HG03095 (cell line): ENCODE data around the gene ARHGAP6.
"Not testable (repeated sequence)": the region's sequence is repeated elsewhere in the genome, so short reads cannot be mapped to it uniquely, and the experiment has no call there.

ENCODE experiments used
- ATAC-seq: cut with Tn5 transposase; IDR thresholded peaks from one replicate; pipeline ENCODE4 v1.9.1; 2021; ENCODE audit warnings: moderate library complexity; ENCODE audit not compliant: unreplicated experiment

Gene ARHGAP6

DNA sequence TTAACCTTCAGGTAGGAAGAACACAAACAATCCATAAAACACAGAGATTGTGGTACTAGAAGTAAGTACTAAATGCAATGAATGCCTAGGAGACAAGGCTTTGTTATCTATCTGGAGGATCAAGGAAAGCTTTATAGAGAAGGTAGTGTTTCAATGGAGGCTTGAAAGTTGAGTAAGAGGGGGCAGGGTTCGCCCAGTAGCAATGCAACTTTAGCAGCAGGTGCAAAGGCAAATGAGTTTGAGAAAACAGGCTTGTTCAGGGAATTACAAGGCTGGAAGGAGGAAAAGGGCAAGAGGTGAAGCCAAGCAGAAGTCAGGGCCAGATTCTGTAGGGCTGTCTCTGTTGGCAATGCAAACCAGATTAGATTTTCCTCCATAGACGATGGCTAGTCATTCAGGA is 408.0 kb downstream of the ARHGAP6 start:
- no peak for ATAC-seq

DNA sequence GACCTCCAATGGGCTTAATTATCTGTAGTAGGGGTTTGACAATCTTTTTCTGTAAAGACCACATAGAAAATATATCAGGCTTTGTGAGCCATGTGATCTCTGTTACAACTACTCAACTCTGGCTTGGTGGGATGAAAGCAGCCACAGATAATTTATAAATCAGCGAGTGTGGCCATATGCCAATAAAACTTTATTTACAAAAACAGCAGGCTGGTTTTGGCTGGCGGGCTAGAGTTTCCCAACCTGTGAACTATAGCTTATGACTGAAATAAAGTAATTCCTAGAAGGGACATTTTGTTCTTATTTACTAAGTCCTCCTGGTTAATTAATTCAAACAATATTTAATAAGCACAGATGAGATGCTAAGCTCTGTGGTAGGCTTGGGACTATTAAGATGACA is 408.4 kb downstream of the ARHGAP6 start:
- no peak for ATAC-seq

DNA sequence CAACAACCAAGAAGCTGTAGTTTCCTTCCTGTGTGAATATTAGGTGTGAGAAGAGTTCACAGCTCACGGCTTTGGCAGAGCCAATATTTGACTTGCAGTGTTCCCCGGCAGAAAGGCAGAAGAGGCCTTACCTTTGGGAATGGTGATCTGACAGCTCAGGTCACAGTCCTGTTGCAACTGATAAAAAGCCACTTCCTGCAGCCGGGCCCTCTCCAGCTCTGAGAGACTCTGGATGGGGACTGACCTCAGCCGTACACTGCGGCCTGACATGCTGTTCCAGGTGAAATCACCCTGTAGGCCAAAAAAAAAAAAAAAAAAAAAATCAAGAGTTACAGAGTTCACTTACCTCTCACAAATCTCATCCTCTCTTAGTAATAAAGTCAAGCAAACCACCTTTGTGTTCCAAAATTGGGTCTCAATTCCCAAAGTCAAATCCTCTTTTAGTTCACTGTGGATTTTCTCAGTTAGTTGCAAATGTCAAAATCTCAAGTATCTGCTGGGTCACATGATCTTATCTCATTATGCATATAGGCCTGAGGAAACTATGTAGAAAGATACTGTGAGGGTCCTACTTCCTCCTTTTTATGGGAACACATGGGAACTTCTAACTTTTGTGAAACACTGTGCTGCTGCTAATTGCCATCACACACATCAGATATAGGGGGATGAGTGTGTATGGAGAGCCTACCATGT is 411.2 kb downstream of the ARHGAP6 start:
- no peak for ATAC-seq

DNA sequence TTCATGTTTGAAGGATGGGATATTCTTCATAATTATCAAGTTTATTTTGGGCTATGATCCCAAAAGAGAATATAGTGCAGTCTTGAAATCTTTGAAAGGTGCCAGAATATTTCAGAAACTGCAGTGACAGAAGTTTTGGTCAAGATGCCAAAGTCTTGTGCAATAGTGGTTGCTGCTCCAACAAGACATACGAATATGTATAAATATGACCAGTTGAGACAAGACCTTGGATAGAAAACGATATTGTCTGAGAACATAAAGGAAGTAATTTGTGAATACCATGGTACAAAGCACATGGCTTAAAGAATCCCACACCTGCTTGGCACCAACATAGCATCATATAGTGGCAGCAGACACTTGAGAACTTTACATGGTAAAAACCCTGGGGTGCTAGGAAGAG is 421.1 kb downstream of the ARHGAP6 start:
- ATAC-seq = no peak

DNA sequence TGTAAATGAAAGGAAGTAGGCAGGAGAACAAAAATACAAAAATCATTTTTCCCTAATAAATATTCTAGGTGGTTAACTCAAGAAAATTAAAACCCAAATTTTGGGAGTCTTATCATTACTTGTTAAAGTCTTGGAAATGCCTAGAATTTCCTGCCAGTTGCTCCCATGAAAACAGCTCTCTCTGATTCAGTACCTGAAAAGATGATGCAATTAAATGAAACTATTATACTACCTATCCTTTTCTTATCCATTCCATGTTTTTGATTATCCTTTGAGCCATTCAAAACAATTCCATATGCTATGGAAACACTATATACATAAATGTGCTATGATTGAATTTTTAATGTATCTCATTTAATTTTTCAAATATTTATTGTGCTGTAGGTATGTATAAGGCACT is 423.0 kb downstream of the ARHGAP6 start:
- ATAC-seq = no peak

DNA sequence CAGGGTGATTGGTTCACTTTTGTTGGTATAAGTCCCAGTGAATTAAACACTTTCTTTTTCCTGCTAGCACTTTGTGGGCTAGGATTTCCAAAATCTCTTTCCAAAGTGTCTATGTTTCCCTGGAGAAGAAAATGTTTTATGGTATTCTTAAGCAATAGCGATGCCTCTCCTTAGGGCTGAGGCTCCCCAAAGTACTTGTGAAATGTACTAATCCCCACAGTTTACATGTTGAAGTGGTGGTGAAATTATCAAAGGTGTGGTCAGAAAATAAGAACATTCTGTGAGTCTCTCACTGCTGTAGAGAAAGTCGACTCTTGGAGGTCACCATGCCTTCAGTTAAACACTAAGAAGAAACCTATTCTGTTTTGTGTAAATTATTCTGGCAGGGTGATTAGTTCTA is 424.0 kb downstream of the ARHGAP6 start:
- ATAC-seq = no peak

DNA sequence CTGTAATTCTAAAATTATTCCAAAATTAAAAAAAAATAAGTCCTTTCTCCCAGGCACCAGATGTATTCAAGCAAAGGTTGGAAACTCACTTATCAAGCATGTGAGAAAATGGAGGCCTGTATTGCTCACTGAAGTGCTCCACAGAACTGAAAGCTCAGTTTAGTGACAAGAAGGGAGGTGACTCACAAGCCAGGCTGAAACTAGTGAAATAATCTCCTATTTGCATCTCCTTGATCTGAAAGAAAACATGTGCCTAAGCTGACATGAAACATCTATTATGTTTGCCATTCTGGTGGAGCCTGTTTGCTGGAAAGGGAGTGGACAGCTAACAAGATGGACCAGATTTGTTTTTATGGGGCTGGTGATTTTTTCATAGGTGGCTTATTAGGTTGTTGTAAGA is 426.5 kb downstream of the ARHGAP6 start:
- ATAC-seq = peak; percentile 76

DNA sequence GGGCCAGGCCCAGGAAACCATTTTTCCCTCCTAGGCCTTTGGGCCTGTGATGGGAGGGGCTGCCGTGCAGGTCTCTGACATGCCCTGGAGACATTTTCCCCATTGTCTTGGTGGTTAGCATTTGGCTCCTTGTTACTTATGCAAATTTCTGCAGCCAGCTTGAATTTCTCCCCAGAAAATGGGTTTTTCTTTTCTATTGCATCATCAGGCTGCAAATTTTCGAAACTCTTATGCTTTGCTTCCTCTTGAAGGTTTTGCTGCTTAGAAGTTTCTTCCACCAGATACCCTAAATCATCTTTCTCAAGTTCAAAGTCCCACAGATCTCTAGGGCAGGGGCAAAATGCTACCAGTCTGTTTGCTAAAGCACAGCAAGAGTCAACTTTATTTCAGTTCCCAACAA is 430.3 kb downstream of the ARHGAP6 start:
- not testable (repeated sequence) for ATAC-seq

DNA sequence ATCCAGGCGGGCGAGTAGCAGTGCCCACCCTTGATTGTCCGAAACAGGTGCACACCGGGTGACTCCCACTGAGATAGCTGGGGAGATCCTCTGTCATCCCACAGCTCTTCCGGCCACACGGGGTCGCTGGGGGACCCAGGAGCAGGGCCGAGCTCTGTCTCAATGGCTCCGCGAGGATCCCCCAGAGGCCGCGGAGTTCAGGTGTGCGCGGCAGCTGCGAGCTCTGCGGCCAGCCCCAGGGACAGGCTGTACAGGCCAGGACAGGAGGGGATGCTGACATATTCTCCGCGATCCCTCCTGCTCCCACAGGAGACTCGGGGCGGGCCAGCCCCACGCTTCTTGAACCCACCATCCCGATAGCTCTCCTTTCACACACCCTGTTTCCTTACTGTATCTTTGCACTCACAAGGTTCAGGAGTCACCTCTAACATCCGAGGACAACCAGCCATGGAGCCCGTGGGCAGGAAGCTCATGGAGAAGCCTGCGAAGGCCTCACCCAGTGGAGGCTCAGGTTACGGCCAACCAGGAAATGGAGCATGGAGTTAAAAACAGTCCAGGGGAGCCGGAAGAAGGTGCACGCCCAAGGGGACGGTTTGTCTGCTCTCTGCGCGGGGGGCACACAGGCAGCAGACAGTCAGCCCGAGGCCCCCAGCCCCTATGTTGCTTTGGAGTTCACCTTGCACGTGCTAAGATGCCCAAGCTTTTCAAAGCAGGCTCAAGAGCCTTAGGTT is 450.4 kb downstream of the ARHGAP6 start:
- ATAC-seq = no peak

DNA sequence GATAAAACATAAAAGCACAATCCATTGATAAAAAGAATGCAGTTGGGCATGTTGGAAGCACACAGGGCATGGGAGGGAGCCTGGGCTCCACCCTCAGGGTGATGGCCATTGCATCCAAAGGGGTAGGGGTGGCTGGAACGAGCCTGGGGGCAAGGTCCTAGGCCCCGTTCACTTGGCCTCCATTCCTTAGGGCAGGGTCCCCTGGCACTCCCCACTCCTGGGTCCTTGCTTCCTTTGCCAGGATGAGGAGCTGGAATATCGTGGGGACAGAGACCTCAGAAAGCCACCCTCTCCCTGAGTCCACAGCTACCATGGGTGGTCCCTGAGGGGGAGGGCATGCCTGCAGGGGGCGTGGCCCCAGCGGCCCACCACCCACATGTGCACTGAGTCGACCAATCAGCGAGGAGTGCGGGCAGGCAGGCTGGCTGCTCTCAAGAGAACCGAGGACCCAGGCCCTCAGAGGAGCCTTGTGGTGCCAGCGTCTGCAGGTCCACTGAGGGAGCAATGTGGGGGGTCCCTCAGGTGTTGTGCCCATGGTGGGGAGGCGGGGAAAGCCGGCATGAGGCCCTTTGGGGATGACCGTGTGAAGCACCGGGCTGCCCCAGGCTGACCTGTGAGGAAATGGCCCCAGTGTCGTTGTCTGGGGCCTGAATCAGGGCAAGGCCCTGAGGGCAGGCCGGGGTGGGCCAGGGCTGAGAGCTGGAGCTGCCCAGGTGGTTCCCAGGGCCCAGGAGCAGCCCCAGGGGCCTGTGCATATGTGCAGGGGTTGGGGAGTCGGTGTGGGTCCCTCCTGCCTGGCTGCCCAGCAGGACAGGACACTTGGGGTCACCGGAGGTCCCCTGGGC is 451.2 kb downstream of the ARHGAP6 start:
- no peak for ATAC-seq

DNA sequence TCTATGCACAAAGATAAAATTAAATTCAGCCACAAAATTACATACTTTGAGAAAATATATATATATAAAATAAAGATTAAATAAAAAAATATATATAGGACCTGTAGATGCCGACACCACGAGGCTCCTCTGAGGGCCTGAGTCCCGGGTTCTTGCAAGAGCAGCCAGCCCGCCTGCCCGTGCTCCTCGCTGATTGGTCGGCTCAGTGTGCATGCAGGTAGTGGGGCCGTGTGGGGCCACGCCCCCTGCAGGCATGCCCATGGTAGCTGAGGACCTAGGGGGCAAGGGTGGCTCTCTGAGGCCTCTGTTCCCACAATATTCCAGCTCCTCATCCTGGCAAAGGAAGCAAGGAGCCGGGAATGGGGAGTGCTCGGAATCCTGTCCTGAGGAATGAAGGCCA is 453.0 kb downstream of the ARHGAP6 start:
- no peak for ATAC-seq

DNA sequence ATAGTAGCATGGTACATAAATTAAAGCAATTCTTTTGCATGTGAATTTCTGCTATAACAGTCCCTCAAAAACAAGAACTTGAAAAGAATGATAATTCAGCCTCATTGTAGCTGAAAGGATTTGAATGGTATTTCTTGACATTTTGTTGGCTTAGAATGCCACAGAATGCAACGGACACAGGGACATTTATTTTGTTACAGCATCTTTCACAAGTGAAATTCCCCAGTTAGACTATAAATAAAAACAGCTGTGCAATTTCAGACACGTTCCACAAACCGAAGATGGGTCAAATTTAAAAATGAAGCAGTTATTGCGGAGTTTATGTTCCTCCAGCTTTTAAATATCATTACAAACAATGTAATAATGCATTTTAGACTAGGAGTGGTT is 455.3 kb downstream of the ARHGAP6 start:
- no peak for ATAC-seq

DNA sequence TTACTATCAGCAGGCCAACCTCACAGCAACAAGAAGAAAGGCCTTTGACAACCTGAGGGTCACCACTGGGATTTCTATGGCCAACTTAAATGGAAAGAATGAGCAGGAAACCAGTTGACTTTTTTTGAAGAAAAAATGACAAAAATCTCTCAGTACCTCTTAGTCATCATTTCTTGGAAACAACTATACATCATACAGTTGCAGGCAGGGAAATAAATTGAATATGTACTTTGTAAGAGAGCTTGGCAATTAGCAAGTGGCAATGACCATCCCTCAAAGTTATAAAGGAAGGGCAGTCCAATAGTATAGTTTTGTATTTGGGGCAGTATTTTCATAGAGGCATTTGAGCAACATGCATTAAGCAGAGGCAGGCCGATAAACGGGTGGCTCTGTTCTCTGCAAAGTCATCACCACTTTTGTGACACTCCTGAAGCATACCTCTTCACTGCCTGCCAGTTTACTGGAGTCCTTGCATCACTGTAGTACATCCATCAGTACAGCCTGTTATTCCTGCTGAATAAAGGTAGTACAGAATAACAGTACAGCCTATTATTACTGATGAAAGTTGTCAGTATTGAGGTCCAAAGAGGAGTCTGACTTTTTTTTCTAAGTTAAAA is 455.8 kb downstream of the ARHGAP6 start:
- no peak for ATAC-seq

DNA sequence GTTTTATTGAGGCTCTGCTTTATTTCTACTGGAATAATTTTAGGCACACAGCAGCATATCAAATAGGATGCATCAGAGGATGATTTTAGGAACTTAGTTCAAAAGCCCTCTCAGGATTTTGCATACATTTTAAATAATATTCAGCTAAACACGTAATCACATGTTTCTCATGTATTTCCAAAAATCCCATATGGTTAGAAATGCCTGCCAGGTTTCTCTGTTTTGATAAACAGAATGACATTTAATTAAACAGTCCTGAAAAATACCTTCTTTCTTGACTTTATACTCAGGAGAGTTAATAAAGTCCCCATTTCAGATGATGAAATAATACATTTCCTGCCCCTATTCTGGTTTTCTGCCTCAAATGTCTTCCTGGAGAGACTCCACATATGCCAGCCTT is 459.0 kb downstream of the ARHGAP6 start:
- ATAC-seq = no peak

DNA sequence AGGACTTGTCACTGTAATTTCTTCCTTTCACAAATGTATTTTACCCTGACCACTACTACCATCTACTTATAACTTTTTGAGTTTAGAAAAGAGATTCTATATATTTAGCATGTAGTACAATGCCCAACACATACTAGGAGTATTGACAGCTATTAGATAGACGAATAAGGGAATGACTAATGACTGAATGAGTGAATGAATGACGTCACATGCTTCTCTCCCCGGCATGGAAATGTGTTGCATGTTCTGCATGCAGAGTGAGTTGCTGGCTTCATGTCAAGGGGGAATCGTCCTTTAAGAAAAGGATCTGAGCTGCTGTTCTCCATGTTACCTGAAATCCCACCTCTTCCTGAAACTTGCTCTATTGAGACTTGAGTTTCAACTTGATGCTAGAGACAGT is 459.9 kb downstream of the ARHGAP6 start:
- ATAC-seq = no peak

DNA sequence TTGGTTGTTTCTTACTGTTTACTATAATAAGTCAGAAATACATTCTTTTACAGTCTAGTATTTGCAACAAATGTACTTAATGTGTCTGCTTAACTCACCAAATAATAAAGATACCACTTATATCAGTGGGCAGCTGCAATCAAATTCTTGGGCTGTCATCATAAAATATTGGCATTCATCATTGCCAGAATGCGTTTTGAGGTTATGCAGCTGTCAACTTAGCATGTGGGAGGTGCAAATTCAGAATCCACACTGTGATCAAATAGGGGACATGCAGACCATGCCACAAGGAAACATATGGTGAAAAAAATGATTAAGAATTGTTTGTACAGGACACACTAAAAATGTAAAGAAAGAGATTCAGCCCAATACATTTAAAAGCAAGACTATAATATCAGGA is 468.0 kb downstream of the ARHGAP6 start:
- no peak for ATAC-seq

DNA sequence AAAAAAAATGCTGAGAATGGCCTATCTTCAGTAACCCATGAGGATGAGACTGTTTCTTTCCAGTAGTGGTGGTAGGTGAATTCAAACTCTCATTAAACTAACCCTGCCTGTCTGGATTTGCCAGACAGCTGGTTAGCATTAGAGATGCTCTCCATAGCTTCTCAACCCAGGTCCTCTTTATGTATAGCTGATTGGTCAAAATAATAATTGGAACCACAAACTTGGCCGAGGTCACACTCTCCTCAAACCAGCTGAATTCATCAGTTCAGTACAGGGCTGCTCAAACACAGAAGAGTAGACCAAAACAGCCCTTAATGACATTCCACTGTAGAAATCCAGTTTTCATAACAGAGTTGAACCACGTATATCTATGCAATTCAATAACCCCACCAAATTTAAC is 469.2 kb downstream of the ARHGAP6 start:
- no peak for ATAC-seq

DNA sequence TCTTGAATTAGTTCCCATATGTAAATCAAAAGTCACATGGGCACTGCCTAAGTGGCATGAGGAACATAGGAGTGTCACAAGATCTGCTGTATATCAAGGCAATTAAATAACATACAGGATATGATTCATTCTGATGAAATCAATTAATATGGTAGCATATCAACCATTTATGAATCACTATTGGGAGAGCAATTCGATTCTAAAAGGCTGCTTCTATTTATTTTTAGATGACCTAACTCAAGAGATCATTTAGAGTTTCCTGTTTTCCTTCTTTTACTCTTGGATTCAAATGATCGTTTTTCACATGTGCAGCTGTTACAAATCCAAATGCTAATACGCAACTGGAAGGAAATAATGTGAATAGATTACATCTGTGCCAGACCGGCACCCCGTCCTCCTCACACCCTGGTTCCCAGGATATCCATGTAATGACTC is 472.7 kb downstream of the ARHGAP6 start:
- no peak for ATAC-seq

DNA sequence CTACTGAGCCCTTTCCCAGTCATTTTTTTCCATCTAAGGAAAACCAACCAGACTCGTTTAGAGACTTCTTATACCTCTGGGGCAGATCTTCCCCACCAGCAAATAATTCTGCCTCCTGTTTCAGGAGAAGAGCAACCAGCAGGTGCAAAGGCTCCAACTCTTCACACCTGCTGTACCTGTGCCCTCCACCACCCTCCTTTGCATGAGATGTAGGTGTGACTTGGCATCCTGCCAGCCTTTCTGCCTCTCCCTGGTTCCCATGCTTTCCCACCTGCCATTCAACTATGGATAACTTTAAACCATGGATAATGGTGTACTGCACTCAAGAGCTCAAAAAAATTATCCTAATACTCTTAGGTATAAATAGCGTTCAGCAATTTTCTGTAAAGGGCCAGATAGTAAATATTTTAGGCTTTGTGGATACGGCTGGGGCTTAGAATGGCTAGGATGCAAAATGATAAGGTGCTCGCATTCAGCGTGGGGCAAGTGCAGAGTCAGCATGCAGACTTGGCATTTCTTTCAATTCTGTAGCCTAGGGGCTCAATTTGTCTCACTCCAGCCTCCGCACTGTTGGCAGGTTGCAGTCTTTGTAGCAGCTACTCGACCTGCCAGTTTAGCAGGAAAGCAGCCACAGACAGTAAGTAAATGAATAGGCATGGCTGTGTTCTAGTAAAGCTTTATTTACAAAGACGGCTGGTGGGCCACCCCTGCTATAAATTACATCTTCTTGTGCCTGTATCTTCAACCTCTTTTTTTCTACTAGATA is 474.8 kb downstream of the ARHGAP6 start:
- no peak for ATAC-seq

DNA sequence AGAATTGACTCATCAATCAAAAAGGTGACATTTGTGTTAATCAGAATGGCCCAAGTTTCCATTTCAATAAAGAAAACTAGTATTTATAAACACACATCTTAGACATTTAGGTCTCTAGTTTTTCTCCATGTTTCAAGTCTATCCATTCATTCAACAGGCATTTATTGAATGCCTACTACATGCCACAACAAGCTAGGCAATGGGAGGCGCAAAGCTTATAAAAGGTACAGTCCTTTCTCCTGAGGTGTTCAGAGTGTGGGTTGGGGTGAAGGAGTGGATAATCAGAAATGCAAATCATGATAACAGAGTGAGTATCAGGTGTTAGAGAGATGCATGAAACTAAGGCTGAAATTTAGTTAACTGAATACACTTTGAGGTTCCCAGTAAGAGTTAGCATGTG is 476.6 kb downstream of the ARHGAP6 start:
- ATAC-seq = no peak

DNA sequence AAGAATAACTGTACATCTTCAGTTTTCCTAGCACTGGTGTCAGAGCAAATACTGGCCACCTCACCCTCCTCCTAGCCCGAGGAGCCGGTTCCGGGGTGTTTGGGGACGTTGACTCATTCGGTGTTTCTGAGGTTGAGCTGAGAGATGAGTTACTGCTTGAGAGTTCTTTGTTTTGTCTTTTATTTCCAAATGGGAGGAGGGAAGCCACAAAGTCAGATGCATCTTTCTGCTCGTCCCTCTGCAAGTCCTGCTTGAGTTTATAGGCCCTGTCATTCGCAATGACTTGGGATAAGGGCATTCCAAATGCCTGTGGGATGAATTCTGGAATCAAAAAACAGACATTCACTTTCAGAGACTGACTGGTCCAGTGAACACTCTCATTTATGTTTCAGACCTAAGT is 477.1 kb downstream of the ARHGAP6 start:
- no peak for ATAC-seq
